GM12878 (cell line): ENCODE measurements around the gene HLA-DQA2. TPM values are rescaled to one million over a fixed set of nuclear protein-coding genes. Genes with fewer than 3 reads are reported as not detected.

ENCODE experiments used
- ATAC-seq: fragments of 200-7000 bp; cut with Tn5 transposase; 3 replicates; pipeline ENCODE4 v1.9.1; 2020; ENCODE audit warnings: mild to moderate bottlenecking, moderate library complexity
- BruUV-seq: library from RNA; stranded (reverse); fragments of 400-500 nt; replicated peaks from 2 replicates; lab custom pipeline; 2021; lab: Mats Ljungman, UMichigan
- CTCF ChIA-PET: fragments of 300-600 bp; sonication (Branson Sonifier 250); formaldehyde crosslinking; extraction: SDS; loops from one replicate; lab custom pipeline; 2021; ENCODE audit warnings: inconsistent platforms; lab: Yijun Ruan, JAX
- POLR2A ChIA-PET: fragments of 350-600 bp; formaldehyde crosslinking; extraction: SDS; loops from one replicate; lab custom pipeline; 2021; ENCODE audit warnings: inconsistent platforms; lab: Charles Lee
- RAD21 ChIA-PET: fragments of 300-600 bp; sonication (Branson Sonifier 250); formaldehyde crosslinking; loops from one replicate; lab custom pipeline; 2023; ENCODE audit warnings: antibody characterized with exemption; ENCODE audit not compliant: unreplicated experiment; lab: Charles Lee
- SMC1A ChIA-PET: fragments of 300-600 bp; sonication (Branson Sonifier 250); formaldehyde crosslinking; loops from one replicate; lab custom pipeline; 2023; ENCODE audit not compliant: unreplicated experiment, uncharacterized antibody; lab: Charles Lee
- DNase-seq: peaks from one replicate; pipeline ENCODE4 v3.0.0-alpha.2; 2011; ENCODE audit warnings: low read depth, low spot score
- FAIRE-seq: peaks from 3 replicates; lab custom pipeline; 2011; peaks lifted over from hg19 to GRCh38; lab: Jason Lieb, UNC
- H2AFZ ChIP-seq: 2 replicates; pipeline ENCODE4 v1.6.0; 2011; ENCODE audit warnings: low read depth, low read length, control low read depth; ENCODE audit not compliant: control insufficient read depth
- H3K27ac ChIP-seq: 2 replicates; pipeline ENCODE4 v1.5.1; 2011; ENCODE audit warnings: control low read depth; ENCODE audit not compliant: control insufficient read depth, insufficient read depth
- H3K27me3 ChIP-seq, 2 experiments: replicated peaks in 1 of 2; 2 replicates each; pipeline versions ENCODE4 v1.6.0 to v1.6.1; 2011; ENCODE audit warnings: low read length in 1 of 2; ENCODE audit not compliant: control insufficient read depth in 2 of 2, insufficient read depth in 2 of 2
- H3K36me3 ChIP-seq, 2 experiments: 2 replicates each; pipeline ENCODE4 v1.5.1; 2011; ENCODE audit warnings: low read length in 1 of 2; ENCODE audit not compliant: control insufficient read depth in 2 of 2, insufficient read depth in 2 of 2
- H3K4me1 ChIP-seq: 2 replicates; pipeline ENCODE4 v1.6.1; 2011; ENCODE audit warnings: mild to moderate bottlenecking, low read length, moderate library complexity, mixed read lengths; ENCODE audit not compliant: control insufficient read depth, insufficient read depth
- H3K4me2 ChIP-seq: 2 replicates; pipeline ENCODE4 v1.6.0; 2011; ENCODE audit warnings: control low read depth; ENCODE audit not compliant: control insufficient read depth, insufficient read depth
- H3K4me3 ChIP-seq: fragments of 200-600 bp; sonication (generic); 2 replicates; pipeline ENCODE4 v1.5.1; 2016
- H3K79me2 ChIP-seq: 2 replicates; pipeline ENCODE4 v1.6.0; 2011; ENCODE audit warnings: low read length; ENCODE audit not compliant: control insufficient read depth, insufficient read depth
- H3K9ac ChIP-seq: 2 replicates; pipeline ENCODE4 v1.8.0; 2011; ENCODE audit warnings: low read length, control low read depth, mixed read lengths; ENCODE audit not compliant: control insufficient read depth, insufficient read depth
- H3K9me3 ChIP-seq: replicated peaks from 3 replicates; pipeline ENCODE4 v1.5.1; 2011; ENCODE audit warnings: mild to moderate bottlenecking, low read length; ENCODE audit not compliant: control insufficient read depth, insufficient read depth
- H4K20me1 ChIP-seq: 2 replicates; pipeline ENCODE4 v1.6.0; 2011; ENCODE audit not compliant: control insufficient read depth, insufficient read depth
- CEBPZ ChIP-seq: fragments of 150-350 bp; IDR thresholded peaks from 2 replicates; pipeline ENCODE4 v1.6.1; 2016; ENCODE audit warnings: low read depth, low read length
- FOXM1 ChIP-seq: IDR thresholded peaks from 2 replicates; pipeline ENCODE4 v1.6.1; 2012; ENCODE audit warnings: low read depth, mild to moderate bottlenecking, inconsistent platforms, low read length, moderate library complexity
- IKZF2 ChIP-seq, 2 experiments: fragments of 450-650 bp; IDR thresholded peaks; 2 replicates each; pipeline ENCODE4 v1.6.1; 2017; ENCODE audit warnings: mild to moderate bottlenecking in 2 of 2, moderate library complexity in 2 of 2
- NFYB ChIP-seq: IDR thresholded peaks from 2 replicates; pipeline ENCODE4 v1.6.1; 2011; ENCODE audit warnings: low read depth, mild to moderate bottlenecking, low read length, improper control_type of control experiment, moderate library complexity; ENCODE audit not compliant: insufficient read depth
- SIX5 ChIP-seq: IDR thresholded peaks from 2 replicates; pipeline ENCODE4 v1.6.1; 2011; ENCODE audit warnings: mild to moderate bottlenecking, low read depth, low read length, moderate library complexity; ENCODE audit not compliant: severe bottlenecking
- ZBTB40 ChIP-seq: fragments of 450-650 bp; IDR thresholded peaks from 2 replicates; pipeline ENCODE4 v1.6.1; 2016; ENCODE audit warnings: mild to moderate bottlenecking, moderate library complexity, borderline replicate concordance
- WGBS: methylation state at CpG from one replicate; pipeline ENCODE4 v1.1.6; 2016; ENCODE audit warnings: low lambda C conversion rate; ENCODE audit not compliant: insufficient replicate concordance, insufficient coverage; ENCODE audit errors: missing lambda C conversion rate; 5-methylcytosine and 5-hydroxymethylcytosine counted together
- in situ Hi-C: fragments of 300-500 bp; cut with MboI; formaldehyde crosslinking; loops from 9 replicates; pipeline ENCODE4 v1.14.3; 2018; ENCODE audit warnings: mixed read lengths
- intact Hi-C: fragments of 100-400 bp; cut with micrococcal nuclease; formaldehyde crosslinking; loops from one replicate; pipeline ENCODE4 v1.14.2; 2022; ENCODE audit not compliant: unreplicated experiment
- polyA plus RNA-seq, 11 experiments: library from polyadenylated mRNA; depleted of rRNA in 4 of 11; unstranded in 6 of 11; stranded (reverse) in 5 of 11; fragments of >200 nt; fragmentation: Nextera tagmentation in 4 of 11; fragmentation: Illumina TruSeq in 1 of 11; extraction: Ambion mirVana in 4 of 11; extraction: Trizol in 1 of 11; gene quantifications; 1 replicate in 1 of 11; 2 replicates in 10 of 11; pipeline versions ENCODE4 v1.2.1 to v1.2.3, GENCODE V29; 2011 to 2016; ENCODE audit warnings: inconsistent platforms in 2 of 11, missing spikeins in 2 of 11, low read depth in 1 of 11
- total RNA-seq, 4 experiments: library from RNA; depleted of rRNA in 3 of 4; stranded (reverse); fragments of >200 nt in 3 of 4; fragmentation: Illumina TruSeq in 1 of 4; extraction: Trizol in 1 of 4; gene quantifications; 2 replicates each; pipeline versions ENCODE4 v1.2.1 to v1.2.3, GENCODE V29; 2013 to 2021

The HLA-DQA2 gene
- total and polyA plus RNA-seq, 10 of the 15 experiments (the other 5 are each of a cell fraction or from before 2014, with no cell fraction given) = 9.1 to 26.4 (median 16.3) TPM

- ATAC-seq = no peak
- Histone ChIP-seq H3K9me3 (no peaks in the 10 kb centered on the region), H3K4me2 (no peak overlapping the region), H3K27ac (no peak overlapping the region), H3K36me3 (no peaks in the 10 kb centered on the region), H2AFZ (no peak overlapping the region), H3K4me1 (no peaks in the 10 kb centered on the region), H3K4me3 (no peak overlapping the region), H4K20me1 (no peaks in the 10 kb centered on the region), H3K27me3 (peaks cover 1 to 3% of the 10 kb centered on the region in 2 experiments; a peak in 3 of 4 replicates), H3K9ac (no peak overlapping the region), H3K79me2 (no peaks in the 10 kb centered on the region)
- RAD21 ChIA-PET = interaction anchor here (0.9 kb wide), 2 partner anchors 69 to 98 kb away, joined by 5 to 8 read pairs; no protein-coding TSS in a partner anchor
- no peak for FAIRE-seq
- 88% methylated on average over 40 of the region's 40 CpGs for WGBS
- TF ChIP-seq FOXM1 (no peak), SIX5 (no peak), ZBTB40 (no peak), NFYB (no peak), IKZF2 (IDR thresholded peaks at IDR 0.05) (no peak), CEBPZ (no peak)
- no TSS peak for BruUV-seq
- DNase-seq = no peak
- in situ Hi-C loops = loop anchor here (5.0 kb wide), 1 partner anchor 94 kb away; the partner anchor contains the start of gene HLA-DQB1
- CTCF ChIA-PET = no interaction called here
- POLR2A ChIA-PET = interaction anchor here (0.6 kb wide), 1 partner anchor 138 kb away, joined by 3 read pairs; no protein-coding TSS in a partner anchor
- intact Hi-C loops = no loop called here
- SMC1A ChIA-PET = interaction anchor here (0.9 to 1.1 kb wide), 2 partner anchors 92 to 96 kb away, joined by 3 to 5 read pairs; no protein-coding TSS in a partner anchor
Observed at GRCh38 chr6:32761548-32761947, 20.4 kb downstream of the HLA-DQA2 start.
